RWPE2 (cell line): ENCODE measurements around the gene TMEM87A.

Source experiments
- ATAC-seq: fragments of 200-7000 bp; cut with Tn5 transposase; 3 replicates; pipeline ENCODE4 v1.9.1; 2021; ENCODE audit warnings: low read depth
- DNase-seq: peaks from one replicate; pipeline ENCODE4 v3.0.0-alpha.2; 2020; ENCODE audit warnings: low spot score
- H3K27ac ChIP-seq: fragments of 450-650 bp; 2 replicates; pipeline ENCODE4 v1.5.1; 2017; ENCODE audit warnings: mild to moderate bottlenecking; ENCODE audit not compliant: poor library complexity, severe bottlenecking
- H3K27me3 ChIP-seq: fragments of 250-450 bp; sonication (Bioruptor Pico); 2 replicates; pipeline ENCODE4 v1.5.1; 2021; ENCODE audit warnings: mild to moderate bottlenecking, moderate library complexity; ENCODE audit not compliant: insufficient read depth, poor library complexity, severe bottlenecking
- H3K36me3 ChIP-seq: fragments of 250-450 bp; sonication (Bioruptor Pico); 2 replicates; pipeline ENCODE4 v1.5.1; 2020; ENCODE audit warnings: low read depth, mild to moderate bottlenecking, moderate library complexity
- H3K4me1 ChIP-seq: fragments of 250-450 bp; sonication (Bioruptor Pico); 2 replicates; pipeline ENCODE4 v1.5.1; 2021; ENCODE audit warnings: mild to moderate bottlenecking, moderate library complexity; ENCODE audit not compliant: insufficient read depth, poor library complexity, severe bottlenecking
- H3K4me3 ChIP-seq: fragments of 250-450 bp; sonication (Bioruptor Pico); 2 replicates; pipeline ENCODE4 v1.5.1; 2021; ENCODE audit warnings: mild to moderate bottlenecking, moderate library complexity; ENCODE audit not compliant: severe bottlenecking
- H3K9me3 ChIP-seq: fragments of 250-450 bp; sonication (Bioruptor Pico); 2 replicates; pipeline ENCODE4 v1.5.1; 2021; ENCODE audit warnings: mild to moderate bottlenecking, moderate library complexity; ENCODE audit not compliant: severe bottlenecking
- CTCF ChIP-seq: fragments of 450-650 bp; IDR thresholded peaks from one replicate; pipeline ENCODE4 v1.5.1; 2017; ENCODE audit warnings: mild to moderate bottlenecking, moderate library complexity; ENCODE audit not compliant: poor library complexity, severe bottlenecking

The TMEM87A gene

GRCh38 chr15:42253300-42253699 is 19.9 kb downstream of the TMEM87A start:
- Histone ChIP-seq H3K36me3 (peaks cover 58% of the 10 kb centered on the region), H3K9me3 (no peaks in the 10 kb centered on the region), H3K27me3 (no peaks in the 10 kb centered on the region), H3K27ac (no peak overlapping the region), H3K4me1 (no peaks in the 10 kb centered on the region), H3K4me3 (no peak overlapping the region)
- ATAC-seq (no peak), DNase-seq (no peak)
- TF ChIP-seq CTCF, result no peak

GRCh38 chr15:42240823-42241222 is 32.4 kb downstream of the TMEM87A start:
- TF ChIP-seq CTCF, result no peak
- Histone ChIP-seq H3K9me3 (no peaks in the 10 kb centered on the region), H3K27me3 (no peaks in the 10 kb centered on the region), H3K4me1 (no peaks in the 10 kb centered on the region), H3K4me3 (no peak overlapping the region), H3K36me3 (peaks cover 74% of the 10 kb centered on the region), H3K27ac (no peak overlapping the region)
- ATAC-seq, result no peak
- DNase-seq, result no peak

- no peak for TF ChIP-seq CTCF
- H3K4me3 ChIP-seq, result no peak overlapping the region
- no peak for ATAC-seq
- H3K27me3 ChIP-seq, result no peaks in the 10 kb centered on the region
- H3K27ac ChIP-seq, result no peak overlapping the region
- no peaks in the 10 kb centered on the region for H3K9me3 ChIP-seq
- no peaks in the 10 kb centered on the region for H3K4me1 ChIP-seq
- H3K36me3 ChIP-seq, result peaks cover 80% of the 10 kb centered on the region
- DNase-seq, result no peak
Observed at GRCh38 chr15:42239528-42240182, 33.6 kb downstream of the TMEM87A start.

- no peaks in the 10 kb centered on the region for H3K27me3 ChIP-seq
- no peaks in the 10 kb centered on the region for H3K4me1 ChIP-seq
- DNase-seq (no peak), ATAC-seq (no peak)
- TF ChIP-seq CTCF, result no peak
- no peak overlapping the region for H3K27ac ChIP-seq
- no peak overlapping the region for H3K4me3 ChIP-seq
- no peaks in the 10 kb centered on the region for H3K9me3 ChIP-seq
- H3K36me3 ChIP-seq, result peaks cover 90% of the 10 kb centered on the region
Observed at GRCh38 chr15:42233107-42233506, 40.1 kb downstream of the TMEM87A start.

- Histone ChIP-seq H3K27ac (no peak overlapping the region), H3K27me3 (no peaks in the 10 kb centered on the region), H3K4me1 (no peaks in the 10 kb centered on the region), H3K36me3 (peaks cover 90% of the 10 kb centered on the region), H3K9me3 (no peaks in the 10 kb centered on the region), H3K4me3 (no peak overlapping the region)
- no peak for TF ChIP-seq CTCF
- DNase-seq, result no peak
- ATAC-seq, result no peak
Observed at GRCh38 chr15:42232606-42233005, 40.6 kb downstream of the TMEM87A start.
